HEK293 (cell line): Measurements from ENCODE around the gene MEFV.
A peak's percentile ranks its signal among the peaks of the same experiment; 100 is the strongest.

ENCODE experiments used
- ATF2 ChIP-seq: fragments of 450-650 bp; formaldehyde crosslinking; IDR thresholded peaks from 2 replicates; pipeline ENCODE4 v1.5.1; 2016; ENCODE audit warnings: missing biosample characterization, missing genetic modification characterization, low read depth
- BCL6B ChIP-seq: fragments of 450-650 bp; formaldehyde crosslinking; IDR thresholded peaks from 2 replicates; pipeline ENCODE4 v1.5.1; 2017; ENCODE audit warnings: missing biosample characterization, missing genetic modification characterization
- GLI2 ChIP-seq: fragments of 450-650 bp; formaldehyde crosslinking; IDR thresholded peaks from 2 replicates; pipeline ENCODE4; 2017; ENCODE audit warnings: missing biosample characterization, missing genetic modification characterization, low read depth, borderline replicate concordance
- HOXD13 ChIP-seq: sonication (generic); formaldehyde crosslinking; IDR thresholded peaks from 2 replicates; pipeline ENCODE4 v1.8.0; 2022; ENCODE audit warnings: missing genetic modification reagents, borderline replicate concordance
- IKZF3 ChIP-seq: fragments of 450-650 bp; IDR thresholded peaks from 2 replicates; pipeline ENCODE4 v1.5.0; 2018; ENCODE audit warnings: missing biosample characterization, mild to moderate bottlenecking, missing genetic modification characterization, moderate library complexity
- KLF8 ChIP-seq: fragments of 450-650 bp; formaldehyde crosslinking; IDR thresholded peaks from 2 replicates; pipeline ENCODE4 v1.5.1; 2016; ENCODE audit warnings: missing biosample characterization, missing genetic modification characterization
- OSR2 ChIP-seq: fragments of 450-650 bp; formaldehyde crosslinking; IDR thresholded peaks from 2 replicates; pipeline ENCODE4 v1.5.1; 2016; ENCODE audit warnings: missing biosample characterization, missing genetic modification characterization
- SCRT2 ChIP-seq: fragments of 450-650 bp; formaldehyde crosslinking; IDR thresholded peaks from 2 replicates; pipeline ENCODE4 v1.5.1; 2016; ENCODE audit warnings: missing biosample characterization, missing genetic modification characterization
- SP3 ChIP-seq: fragments of 450-650 bp; formaldehyde crosslinking; IDR thresholded peaks from 2 replicates; pipeline ENCODE4 v1.5.1; 2016; ENCODE audit warnings: missing biosample characterization, missing genetic modification characterization
- SP7 ChIP-seq: fragments of 450-650 bp; formaldehyde crosslinking; IDR thresholded peaks from 2 replicates; pipeline ENCODE4 v1.5.1; 2016; ENCODE audit warnings: missing biosample characterization, missing genetic modification characterization
- YY1 ChIP-seq: fragments of 450-650 bp; formaldehyde crosslinking; IDR thresholded peaks from 2 replicates; pipeline ENCODE4 v1.5.1; 2018; ENCODE audit warnings: missing biosample characterization, missing genetic modification characterization
- ZBTB11 ChIP-seq: fragments of 450-650 bp; formaldehyde crosslinking; conservative IDR thresholded peaks from 2 replicates; pipeline ENCODE4 v1.5.1; 2016; ENCODE audit warnings: low read depth, missing biosample characterization, missing genetic modification characterization
- ZFP41 ChIP-seq: fragments of 450-650 bp; formaldehyde crosslinking; IDR thresholded peaks from 2 replicates; pipeline ENCODE4 v1.5.1; 2016; ENCODE audit warnings: missing biosample characterization, missing genetic modification characterization, borderline replicate concordance
- ZNF121 ChIP-seq: fragments of 450-650 bp; formaldehyde crosslinking; IDR thresholded peaks from 2 replicates; pipeline ENCODE4 v1.5.1; 2016; ENCODE audit warnings: missing biosample characterization, missing genetic modification characterization
- ZNF223 ChIP-seq: fragments of 450-650 bp; formaldehyde crosslinking; IDR thresholded peaks from 2 replicates; pipeline ENCODE4 v1.5.1; 2016; ENCODE audit warnings: missing biosample characterization, missing genetic modification characterization
- ZNF26 ChIP-seq: fragments of 450-650 bp; formaldehyde crosslinking; IDR thresholded peaks from 2 replicates; pipeline ENCODE4 v1.5.1; 2016; ENCODE audit warnings: missing biosample characterization, missing genetic modification characterization
- ZNF274 ChIP-seq, 2 experiments: fragments of 200-500 bp in 1 of 2; fragments of 450-650 bp in 1 of 2; sonication (Bioruptor generic) in 1 of 2; formaldehyde crosslinking in 1 of 2; IDR thresholded peaks; 2 replicates each; pipeline versions ENCODE4 v1.5.1 to v1.6.1; 2014 to 2016; ENCODE audit warnings: borderline replicate concordance in 1 of 2, inconsistent platforms in 1 of 2, low read length in 1 of 2, missing biosample characterization in 1 of 2, missing genetic modification characterization in 1 of 2
- ZNF302 ChIP-seq: fragments of 450-650 bp; formaldehyde crosslinking; IDR thresholded peaks from 2 replicates; pipeline ENCODE4 v1.5.1; 2016; ENCODE audit warnings: missing biosample characterization, missing genetic modification characterization, low read depth
- ZNF404 ChIP-seq: fragments of 450-650 bp; formaldehyde crosslinking; IDR thresholded peaks from 2 replicates; pipeline ENCODE4 v1.5.1; 2017; ENCODE audit warnings: missing biosample characterization, missing genetic modification characterization
- ZNF473 ChIP-seq: fragments of 450-650 bp; formaldehyde crosslinking; IDR thresholded peaks from 2 replicates; pipeline ENCODE4 v1.5.1; 2017; ENCODE audit warnings: missing biosample characterization, missing genetic modification characterization
- ZNF513 ChIP-seq: fragments of 450-650 bp; IDR thresholded peaks from 2 replicates; pipeline ENCODE4 v1.5.1; 2018; ENCODE audit warnings: missing biosample characterization, missing genetic modification characterization
- ZNF600 ChIP-seq: fragments of 450-650 bp; formaldehyde crosslinking; IDR thresholded peaks from 2 replicates; pipeline ENCODE4 v1.5.1; 2016; ENCODE audit warnings: missing biosample characterization, missing genetic modification characterization
- ZNF658 ChIP-seq: fragments of 450-650 bp; formaldehyde crosslinking; IDR thresholded peaks from 2 replicates; pipeline ENCODE4; 2016; ENCODE audit warnings: missing biosample characterization, missing genetic modification characterization
- ZNF660 ChIP-seq: fragments of 450-650 bp; IDR thresholded peaks from 2 replicates; pipeline ENCODE4 v1.5.1; 2018; ENCODE audit warnings: missing biosample characterization, mild to moderate bottlenecking, missing genetic modification characterization
- ZNF664 ChIP-seq: fragments of 450-650 bp; formaldehyde crosslinking; IDR thresholded peaks from 2 replicates; pipeline ENCODE4 v1.5.1; 2016; ENCODE audit warnings: missing biosample characterization, missing genetic modification characterization
- ZSCAN18 ChIP-seq: fragments of 450-650 bp; formaldehyde crosslinking; IDR thresholded peaks from 2 replicates; pipeline ENCODE4 v1.5.1; 2016; ENCODE audit warnings: missing biosample characterization, missing genetic modification characterization
- ZSCAN4 ChIP-seq: fragments of 450-650 bp; formaldehyde crosslinking; IDR thresholded peaks from 2 replicates; pipeline ENCODE4 v1.5.1; 2017; ENCODE audit warnings: missing biosample characterization, missing genetic modification characterization

Gene MEFV

GRCh38 chr16:3282730-3283542, 26.5 kb upstream of the MEFV start, which contains the start of gene ZNF263 (continued):
- TF ChIP-seq KLF8 (tag by site-specific recombination) = peak; percentile 72
- no peak for TF ChIP-seq ZNF404 (tag by site-specific recombination)
- peak; percentile 96 for TF ChIP-seq IKZF3
- peak; percentile 94 for TF ChIP-seq ZNF121 (tag by site-specific recombination)
- TF ChIP-seq ZNF664 (tag by site-specific recombination) = no peak
- TF ChIP-seq ZNF660 = 0 out of 2 replicates have a peak, but pooled peaks have one; percentile 23
- no peak for TF ChIP-seq ATF2
- TF ChIP-seq ZFP41 (tag by site-specific recombination) = no peak
- TF ChIP-seq ZSCAN4 (tag by site-specific recombination) = 0 out of 2 replicates have a peak, but pooled peaks have one; percentile 7
- no peak for TF ChIP-seq ZNF658
- no peak for TF ChIP-seq SCRT2 (tag by site-specific recombination)
- peak; percentile 81 for TF ChIP-seq YY1
- no peak for TF ChIP-seq ZNF302 (tag by site-specific recombination)
- peak; percentile 87 for TF ChIP-seq SP3 (tag by site-specific recombination)
- peak; percentile 48 for TF ChIP-seq OSR2 (tag by site-specific recombination)
- peak; percentile 74 for TF ChIP-seq SP7 (tag by site-specific recombination)
- TF ChIP-seq ZNF473 (tag by site-specific recombination) = no peak
- TF ChIP-seq GLI2 (tag by site-specific recombination) = no peak
- TF ChIP-seq ZNF274 (IDR thresholded peaks at IDR 0.05; ENCODE audit: low read length) = no peak
- TF ChIP-seq ZNF274 (tag by site-specific recombination; IDR thresholded peaks at IDR 0.05; ENCODE audit: borderline replicate concordance) = no peak
- no peak for TF ChIP-seq HOXD13 (CRISPR knock-in tag)
- TF ChIP-seq ZNF600 (tag by site-specific recombination) = no peak
- TF ChIP-seq BCL6B = no peak
- TF ChIP-seq ZNF223 (tag by site-specific recombination) = no peak
- no peak for TF ChIP-seq ZNF513 (tag by site-specific recombination)
- peak; percentile 25; the same call in 1 of the 2 replicates for TF ChIP-seq ZBTB11 (tag by site-specific recombination)
- no peak for TF ChIP-seq ZNF26 (tag by site-specific recombination)
- no peak for TF ChIP-seq ZSCAN18 (tag by site-specific recombination)
